ENCODE data around the gene TRAF3IP3.

The TRAF3IP3 gene

DNA sequence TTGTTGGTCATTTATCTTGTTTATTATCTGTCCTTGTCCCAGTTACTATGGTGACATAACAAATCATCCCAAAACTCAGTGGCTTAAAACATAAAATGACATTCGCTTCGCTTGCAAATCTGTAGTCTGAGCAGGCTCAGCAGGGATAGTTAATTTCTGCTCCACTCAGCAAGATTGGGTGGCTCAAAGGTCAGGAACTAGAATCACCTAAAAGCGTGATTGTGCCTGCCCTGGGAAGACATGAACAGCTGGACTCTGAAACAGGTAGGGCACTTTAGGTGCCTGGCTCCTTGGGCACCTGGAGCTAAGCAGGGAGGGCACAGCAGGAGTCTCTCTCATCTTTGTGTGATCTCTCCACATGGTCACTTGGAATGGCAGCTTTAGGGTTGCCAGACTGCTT is 14.7 kb upstream of the TRAF3IP3 start:
- DNase-seq, result no peak

DNA sequence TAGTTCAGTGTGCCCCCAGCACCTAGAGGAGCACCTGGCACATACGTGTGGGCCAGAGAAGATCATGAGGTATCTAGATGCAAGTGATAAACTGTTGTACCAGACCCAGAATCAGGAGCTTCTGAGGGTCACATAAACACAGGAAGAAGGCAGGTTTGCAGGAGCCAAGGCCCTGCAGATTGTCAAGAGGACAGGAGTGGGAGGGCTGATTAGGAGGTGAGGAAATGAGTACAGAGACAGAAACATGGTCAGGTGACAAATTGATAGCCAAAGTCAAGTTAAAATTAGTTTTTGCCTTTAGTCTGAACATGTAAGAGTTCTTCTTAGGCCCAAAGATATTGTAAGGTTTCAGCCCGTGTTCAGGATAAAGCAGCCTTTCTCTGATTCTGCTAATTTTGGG is 14.0 kb upstream of the TRAF3IP3 start:
- DNase-seq, result no peak

DNA sequence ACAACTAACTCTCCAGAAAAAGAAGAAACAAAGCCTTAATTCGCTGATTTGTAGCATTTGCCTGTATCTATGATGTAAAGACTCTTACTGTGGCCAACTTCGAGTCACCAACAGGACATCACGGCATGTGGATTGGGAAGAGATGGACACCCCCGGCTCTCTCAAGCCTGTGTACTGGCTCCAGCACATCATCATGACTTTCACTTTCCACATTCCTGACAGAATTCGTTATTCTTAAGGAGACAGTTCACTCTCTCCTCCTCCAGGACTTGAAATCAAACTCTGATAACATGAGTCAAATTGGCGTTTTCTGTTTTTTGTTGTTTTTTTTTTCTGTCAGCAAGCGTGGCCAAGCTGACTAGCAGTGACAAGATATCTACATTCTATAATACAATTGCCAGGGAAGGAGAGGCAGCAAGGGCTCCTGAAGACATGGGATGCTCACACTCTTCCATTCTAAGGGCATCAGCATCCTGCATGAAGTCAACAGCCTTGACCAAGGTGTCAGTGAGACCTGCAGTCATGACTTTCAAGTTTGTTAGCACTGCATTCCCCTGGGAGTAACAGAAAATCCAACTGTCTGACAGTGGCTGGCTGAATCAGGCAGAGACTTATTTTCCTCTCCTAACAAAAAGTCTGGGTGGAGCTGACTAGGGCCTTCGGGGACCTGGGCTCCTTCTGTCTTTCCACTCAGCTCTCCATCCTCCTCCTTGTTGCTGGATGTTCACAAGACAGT is 13.3 kb upstream of the TRAF3IP3 start:
- peak; percentile 34 for DNase-seq

DNA sequence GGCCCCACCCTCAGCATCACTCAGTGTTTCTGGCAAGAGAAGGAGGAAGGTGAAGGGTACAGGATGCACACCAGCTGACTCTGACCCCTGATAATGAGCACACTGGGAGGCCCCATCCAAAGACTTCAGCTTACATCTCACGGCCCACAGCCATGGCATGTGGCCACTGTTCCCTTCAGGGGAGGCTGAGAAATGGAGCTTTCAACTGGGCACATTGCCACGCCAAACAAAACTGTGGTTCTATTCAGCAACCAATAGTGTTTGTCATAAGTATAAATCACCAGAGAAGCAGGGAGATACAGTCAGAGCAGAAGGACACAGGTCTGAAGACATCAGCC is 12.7 kb upstream of the TRAF3IP3 start:
- DNase-seq, result peak; percentile 79

DNA sequence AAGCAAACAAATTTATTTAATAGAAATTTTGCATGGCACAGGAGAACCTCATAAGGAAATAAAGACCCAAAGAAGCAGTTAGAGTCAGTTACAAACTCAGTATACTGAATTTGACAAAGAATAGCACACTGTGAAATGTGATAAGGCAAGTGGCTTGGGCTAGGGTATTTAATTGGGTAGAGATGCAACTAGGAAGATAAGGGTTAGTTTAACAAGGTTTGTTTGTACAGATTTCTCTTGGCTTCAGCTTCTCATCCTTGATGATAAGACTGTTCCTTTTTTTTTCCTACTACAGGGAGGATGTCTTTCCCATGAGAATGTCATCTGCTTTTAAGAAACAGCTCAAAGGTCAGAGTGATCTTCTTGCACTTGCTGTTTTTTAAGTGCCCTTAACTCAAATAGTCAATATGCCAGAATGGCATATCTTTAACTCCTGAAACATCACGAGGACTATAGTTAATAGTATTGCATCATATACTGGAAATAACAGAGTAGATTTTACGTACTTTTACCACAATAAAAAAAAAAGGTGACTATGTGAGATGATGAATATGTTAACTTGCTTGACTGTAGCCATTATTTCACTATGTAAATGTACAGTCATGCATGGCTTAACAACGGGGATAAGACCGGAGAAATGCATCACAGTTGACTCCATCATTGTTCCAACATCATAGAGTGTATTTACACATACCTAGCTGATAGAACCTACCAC is 9.2 kb upstream of the TRAF3IP3 start:
- DNase-seq, result no peak

DNA sequence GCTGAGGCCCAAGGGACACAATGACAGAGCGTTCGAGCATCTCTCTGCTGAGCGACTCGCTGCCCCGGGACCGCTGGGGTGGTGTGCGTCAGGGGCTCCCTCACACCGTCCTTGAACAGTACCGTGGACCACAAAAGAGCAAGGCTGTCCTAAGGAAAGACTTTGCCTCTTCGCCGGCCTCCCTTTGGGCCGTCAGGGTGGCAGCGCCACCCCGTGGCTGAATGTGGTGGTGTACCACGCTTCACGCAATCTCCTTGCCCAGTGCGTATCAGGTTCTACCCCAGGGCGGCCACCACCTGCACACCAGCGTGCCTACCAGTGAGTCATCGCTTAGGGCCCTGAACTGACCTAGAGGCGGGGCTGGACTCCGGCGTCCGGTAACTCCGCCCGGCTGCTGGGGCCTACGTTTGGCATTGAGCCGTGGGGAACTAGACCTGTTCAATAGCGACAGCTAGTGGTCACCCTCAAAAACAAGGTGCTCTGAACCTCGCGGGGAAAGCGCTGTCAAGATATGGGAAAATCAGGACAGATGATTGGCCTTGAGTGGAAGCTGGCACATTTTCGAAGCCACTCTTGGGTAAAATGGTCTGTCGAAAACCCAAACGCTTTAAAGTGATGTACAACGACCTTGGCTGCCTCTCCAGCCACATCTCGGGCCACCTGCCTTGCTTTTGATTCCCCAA is 8.1 kb upstream of the TRAF3IP3 start:
- DNase-seq, result peak; percentile 82

DNA sequence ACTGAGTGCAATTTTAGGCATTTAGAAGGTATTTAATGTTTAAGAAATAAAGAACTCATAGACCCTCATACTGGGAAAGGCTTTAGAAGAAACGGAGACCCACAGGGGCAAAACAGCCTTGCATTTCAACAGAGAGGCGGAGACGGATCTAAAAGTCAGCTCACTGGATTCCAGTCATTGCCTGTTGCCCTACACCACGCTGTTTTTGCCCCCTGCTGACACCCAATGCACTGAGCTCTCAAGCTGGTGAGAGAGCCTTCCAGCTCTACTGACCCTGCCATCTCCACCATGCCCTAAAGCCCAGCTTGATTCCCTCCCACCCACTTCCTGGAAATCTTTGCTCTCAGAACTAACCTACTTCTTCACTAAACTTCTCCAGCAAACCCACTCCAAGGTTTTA is 7.2 kb upstream of the TRAF3IP3 start:
- no peak for DNase-seq

DNA sequence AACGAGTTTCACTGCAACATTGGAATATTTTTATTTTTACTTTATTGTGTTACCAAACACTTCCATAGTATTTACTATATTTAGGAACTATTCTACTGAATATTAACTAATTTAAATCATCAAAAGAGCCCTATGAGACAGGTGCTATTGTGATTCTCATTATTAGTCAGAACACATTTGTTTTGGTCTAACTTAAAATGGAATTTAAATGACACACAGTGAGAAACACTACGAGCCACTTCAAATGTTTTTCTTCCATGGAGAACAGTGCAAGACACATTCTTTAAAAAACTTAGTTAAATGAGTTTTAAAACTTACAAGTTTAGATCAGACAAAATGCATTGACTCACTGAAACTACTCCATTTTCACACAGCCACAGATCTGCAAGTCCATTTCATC is 6.6 kb upstream of the TRAF3IP3 start:
- DNase-seq, result no peak

DNA sequence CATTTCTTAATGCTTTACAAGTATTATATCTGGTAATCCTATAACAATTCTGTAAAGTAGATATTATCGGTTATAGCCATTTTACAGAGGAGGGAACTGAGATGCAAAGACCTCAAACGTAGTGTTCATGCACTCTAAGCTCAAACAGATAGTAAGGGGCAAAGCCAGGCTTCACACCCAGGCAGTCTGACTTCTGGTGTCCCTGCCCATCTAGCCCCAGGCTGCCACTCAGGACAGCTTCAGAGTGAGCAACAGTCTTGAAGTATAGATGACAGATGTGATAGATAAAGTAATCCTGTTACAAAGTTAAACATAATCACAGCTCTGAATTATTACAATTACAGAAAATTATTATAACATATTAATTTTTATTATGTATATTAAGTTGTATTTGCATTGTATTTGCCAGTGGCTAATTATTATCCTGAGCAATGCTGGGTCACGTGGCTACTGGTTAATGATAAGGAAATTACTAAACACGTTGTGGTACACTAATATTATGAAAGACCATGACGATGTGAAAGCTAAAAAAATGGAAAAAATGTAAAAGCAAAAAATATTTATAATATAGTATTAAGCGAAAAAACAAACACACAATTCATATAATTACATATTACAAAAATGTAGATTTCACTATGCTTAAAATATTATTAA is 6.1 kb upstream of the TRAF3IP3 start:
- no peak for DNase-seq

DNA sequence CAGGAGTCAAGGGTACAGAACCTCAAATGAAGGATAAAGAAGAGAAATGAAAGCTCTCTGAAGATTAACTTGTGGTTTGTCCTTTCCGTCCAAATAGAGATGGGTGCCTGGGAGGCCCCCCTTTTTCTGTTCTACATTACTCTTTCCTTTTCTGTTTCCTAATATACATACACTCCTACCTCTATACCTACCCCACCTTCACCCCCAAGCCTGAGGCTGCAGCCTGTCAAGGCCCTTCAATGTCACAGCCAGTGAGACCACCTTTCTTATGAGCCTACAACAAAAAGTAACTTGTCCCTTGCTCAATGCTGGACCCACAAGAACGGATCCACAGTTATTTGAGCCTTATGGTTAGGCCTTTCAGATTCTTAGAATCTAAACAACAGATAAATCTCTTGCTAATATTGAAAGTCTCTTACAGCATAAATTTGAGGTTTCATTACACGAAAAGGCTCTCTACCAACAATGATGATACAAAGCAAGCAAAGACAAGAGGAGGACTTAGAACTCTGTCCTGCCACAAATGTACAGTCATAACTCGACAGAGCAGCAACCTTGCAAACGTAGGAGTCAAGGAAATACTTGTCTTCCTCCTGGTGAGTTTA is 4.1 kb upstream of the TRAF3IP3 start:
- DNase-seq, result no peak

DNA sequence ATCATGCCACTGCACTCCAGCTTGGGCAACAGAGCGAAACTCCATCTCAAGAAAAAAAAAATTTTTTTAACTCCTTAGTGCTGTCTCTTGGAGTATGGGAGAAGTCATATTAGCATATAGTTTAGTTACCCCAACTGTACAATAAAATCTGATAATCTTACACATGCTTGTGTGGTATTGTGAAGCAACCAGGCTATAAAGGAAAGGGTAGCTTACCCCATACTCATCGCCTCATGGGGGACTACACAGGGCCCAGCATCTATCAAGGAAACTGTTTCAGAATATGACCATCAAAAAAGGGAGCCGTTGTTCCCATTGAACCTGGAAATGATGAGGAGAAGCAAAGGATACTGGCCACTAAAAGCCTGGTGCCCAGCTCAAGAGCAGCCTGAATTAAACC is 3.0 kb upstream of the TRAF3IP3 start:
- no peak for DNase-seq

DNA sequence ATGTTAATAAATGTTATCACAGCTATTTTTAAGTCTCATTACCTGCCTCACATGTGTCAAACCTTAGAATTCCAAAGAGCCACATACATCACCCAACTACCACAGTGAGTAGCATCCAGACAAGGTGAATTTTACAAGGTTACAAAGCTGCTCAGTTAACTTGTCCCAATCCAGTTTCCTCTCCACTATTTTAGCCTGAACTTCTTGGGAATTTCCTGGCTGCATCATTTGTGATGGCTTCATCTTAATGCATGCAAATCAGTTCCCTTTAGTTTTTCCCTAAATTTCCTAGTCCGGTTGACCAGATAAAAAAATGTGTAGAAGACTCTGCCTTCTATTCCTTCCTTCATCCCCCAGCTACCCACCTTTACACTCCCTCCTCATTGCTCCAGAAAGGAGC is 597 bp upstream of the TRAF3IP3 start:
- DNase-seq, result no peak

DNA sequence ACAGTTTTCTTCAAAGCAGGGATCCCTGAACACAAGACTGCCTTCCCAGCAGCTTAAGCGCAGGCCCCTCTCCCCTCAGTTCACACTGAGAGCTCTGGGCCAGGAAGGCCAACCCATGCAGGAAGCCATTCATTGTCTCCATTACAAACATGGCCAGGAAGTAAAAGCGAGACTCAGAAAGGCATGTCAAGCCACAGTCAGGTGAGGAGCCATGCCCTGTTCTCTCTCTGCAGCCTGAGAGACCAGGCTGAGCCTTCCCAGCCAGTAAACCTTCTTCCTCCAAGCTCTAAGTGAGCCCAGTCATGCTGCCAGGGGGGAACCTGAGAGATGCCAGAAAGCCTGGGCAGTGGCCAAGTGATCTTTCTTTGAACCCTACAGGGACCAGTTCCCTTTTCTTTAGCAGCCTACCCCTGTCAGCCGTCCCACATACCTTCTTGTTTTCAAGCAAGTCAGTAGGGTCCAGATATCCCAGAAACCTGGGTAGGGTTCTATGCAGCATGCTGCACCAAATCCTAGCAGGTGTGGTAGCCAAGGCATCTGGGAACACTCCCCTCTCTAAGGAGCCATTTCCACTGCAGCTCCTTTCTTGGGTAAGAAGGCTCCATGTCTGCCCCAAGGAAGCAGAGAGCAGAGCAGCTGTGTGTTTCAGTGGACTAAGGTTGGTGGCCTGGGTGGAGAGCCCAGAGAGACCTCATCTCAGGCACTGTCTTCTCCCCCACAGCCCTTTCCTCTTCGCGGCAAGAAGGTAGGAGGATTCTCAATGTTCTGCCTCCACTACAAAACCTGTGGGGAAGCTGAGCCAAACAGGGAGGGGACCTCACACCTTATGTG is 977 bp downstream of the TRAF3IP3 start:
- DNase-seq, result no peak

DNA sequence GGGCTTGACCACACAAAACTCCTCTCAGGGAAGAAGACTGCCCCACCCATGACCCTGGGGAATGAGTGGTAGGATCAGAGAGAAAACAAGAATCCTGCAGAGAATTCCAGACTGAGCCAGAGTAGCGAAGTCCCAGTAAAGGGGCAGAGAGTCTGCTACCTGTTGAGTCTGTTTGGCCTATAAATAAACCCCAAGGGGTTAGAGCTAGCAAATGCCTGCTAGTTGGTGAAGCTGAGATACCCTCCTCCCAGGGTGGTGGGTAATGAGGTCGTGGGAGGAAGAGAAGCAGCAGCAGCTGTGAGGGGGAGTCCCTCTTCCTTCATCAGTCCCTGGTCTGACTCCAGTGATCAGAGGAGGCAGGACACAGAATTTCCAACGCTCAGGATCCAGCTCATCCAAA is 2.5 kb downstream of the TRAF3IP3 start:
- no peak for DNase-seq

DNA sequence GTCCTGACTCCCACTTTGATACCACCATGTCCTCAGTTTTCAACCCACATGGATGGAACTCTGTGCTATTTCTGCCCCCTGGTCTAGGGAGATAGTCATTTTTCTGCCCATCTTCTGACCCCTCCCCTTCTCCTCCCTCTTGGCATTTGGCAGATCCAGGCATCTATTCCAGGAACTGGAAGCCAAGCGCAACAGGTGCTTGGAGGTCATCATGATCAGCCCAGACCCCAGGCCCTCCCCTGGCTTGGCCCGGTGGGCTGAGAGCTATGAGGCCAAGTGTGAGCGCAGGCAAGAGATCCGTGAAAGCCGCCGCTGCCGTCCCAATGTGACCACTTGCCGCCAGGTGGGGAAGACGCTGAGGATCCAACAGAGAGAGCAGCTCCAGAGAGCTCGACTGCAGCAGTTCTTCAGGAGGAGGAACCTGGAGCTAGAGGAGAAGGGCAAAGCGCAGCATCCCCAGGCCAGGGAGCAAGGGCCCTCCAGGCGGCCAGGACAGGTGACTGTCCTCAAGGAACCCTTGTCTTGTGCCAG is 4.0 kb downstream of the TRAF3IP3 start:
- no peak for DNase-seq

DNA sequence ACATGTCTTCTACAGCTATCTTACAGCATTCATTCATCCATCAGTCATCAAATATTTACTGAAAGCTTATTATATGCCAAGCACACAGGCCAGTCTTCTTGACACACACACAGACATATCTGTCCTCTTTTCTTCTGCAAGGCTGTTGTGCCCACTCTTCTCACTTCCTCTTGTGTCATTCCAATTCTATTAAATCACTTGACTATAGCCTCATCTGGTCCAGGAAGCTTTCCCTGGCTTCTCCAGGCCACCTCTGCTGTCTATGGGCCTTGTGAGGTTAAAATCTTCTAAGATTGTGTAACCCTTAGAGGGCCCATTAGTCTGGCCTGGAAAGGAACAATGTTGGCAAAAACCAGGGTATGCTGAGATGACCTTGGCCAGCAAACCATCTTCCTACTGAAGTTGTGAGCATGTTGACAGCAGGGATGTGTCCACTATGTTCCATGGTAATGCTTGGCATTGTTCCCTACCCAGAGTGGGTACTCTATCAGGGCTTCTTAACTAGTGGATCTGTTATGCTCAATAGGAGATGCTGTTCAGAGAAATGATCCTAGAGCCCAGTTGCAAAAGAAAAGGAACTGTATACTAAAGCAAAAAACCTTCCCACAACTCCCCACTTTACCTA is 5.3 kb downstream of the TRAF3IP3 start:
- DNase-seq, result no peak

DNA sequence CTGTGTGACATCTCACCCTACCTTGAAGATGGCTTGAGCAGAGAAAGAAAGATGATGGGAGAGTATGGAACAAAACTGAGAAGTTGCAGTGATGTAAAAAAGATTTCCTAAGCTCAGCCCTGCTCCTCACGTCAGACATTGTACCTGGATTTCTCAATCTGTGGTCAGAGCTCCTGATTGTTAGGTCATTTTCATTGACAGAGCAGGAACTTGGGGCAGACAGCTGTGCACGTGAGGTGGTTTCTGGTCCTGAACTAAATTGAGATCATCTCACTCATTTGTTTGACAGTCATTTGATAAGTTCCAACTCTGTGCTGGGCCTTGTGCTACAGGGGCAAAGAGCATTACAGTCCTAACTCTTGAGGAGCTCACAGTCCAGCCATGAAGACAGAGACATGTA is 10.2 kb downstream of the TRAF3IP3 start:
- no peak for DNase-seq

DNA sequence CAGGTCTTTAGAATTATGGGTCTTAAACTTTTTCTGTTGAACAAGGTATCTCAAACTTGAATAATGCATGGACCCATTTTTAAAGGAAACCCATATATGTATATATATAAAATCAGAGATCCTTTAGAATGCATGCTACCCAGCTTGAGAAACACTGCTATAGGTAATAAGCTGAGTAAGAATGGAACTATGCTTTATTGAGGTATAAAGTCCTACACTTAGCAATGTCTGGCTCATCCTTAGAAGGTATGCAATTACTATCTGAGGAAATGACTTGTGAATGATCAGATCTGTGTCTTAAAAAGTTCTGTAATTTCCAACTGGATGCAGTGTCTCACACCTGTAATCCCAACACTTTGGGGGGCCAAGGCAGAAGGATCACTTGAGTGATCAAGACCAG is 11.2 kb downstream of the TRAF3IP3 start:
- no peak for DNase-seq

DNA sequence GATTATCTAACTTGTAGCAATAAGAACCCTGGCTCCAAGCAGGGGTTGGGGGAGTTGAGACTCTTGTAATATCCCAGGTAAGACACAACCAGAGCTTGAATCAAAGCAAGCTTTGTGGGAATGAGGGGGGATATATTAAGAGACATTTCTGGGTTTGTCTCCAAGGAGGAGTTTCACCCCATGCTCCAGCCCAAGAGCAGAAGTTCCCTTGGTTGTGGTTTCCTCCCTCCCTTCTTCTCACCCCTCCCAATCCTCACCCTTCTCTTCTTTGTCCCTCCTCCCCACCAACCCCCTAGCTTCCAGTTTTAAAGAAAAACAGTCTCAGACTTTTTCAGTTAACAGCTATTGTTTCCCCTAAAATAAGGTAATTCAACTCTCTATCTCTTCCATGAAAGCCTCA is 11.9 kb downstream of the TRAF3IP3 start:
- DNase-seq, result no peak

DNA sequence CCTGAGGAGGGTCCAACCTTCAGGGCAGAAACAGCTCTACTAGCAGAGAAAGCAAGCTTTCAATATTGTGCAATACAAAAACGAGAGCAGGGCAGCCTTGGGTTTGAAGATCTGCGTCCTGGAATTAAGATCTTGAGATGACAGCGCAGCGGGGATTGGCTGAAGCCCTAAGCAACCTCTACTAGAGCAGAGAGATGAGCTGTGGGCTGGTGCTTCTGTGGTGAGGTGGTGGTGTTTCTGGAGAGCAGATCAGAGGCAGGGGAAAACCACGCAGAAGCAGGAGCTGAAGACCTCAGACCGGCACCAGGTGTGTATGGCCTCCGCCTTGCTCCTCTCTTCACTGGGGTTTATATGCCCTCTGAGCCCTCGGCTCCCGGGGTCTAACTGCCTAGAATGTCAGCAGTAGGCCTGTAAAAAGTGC is 12.5 kb downstream of the TRAF3IP3 start:
- DNase-seq, result no peak

DNA sequence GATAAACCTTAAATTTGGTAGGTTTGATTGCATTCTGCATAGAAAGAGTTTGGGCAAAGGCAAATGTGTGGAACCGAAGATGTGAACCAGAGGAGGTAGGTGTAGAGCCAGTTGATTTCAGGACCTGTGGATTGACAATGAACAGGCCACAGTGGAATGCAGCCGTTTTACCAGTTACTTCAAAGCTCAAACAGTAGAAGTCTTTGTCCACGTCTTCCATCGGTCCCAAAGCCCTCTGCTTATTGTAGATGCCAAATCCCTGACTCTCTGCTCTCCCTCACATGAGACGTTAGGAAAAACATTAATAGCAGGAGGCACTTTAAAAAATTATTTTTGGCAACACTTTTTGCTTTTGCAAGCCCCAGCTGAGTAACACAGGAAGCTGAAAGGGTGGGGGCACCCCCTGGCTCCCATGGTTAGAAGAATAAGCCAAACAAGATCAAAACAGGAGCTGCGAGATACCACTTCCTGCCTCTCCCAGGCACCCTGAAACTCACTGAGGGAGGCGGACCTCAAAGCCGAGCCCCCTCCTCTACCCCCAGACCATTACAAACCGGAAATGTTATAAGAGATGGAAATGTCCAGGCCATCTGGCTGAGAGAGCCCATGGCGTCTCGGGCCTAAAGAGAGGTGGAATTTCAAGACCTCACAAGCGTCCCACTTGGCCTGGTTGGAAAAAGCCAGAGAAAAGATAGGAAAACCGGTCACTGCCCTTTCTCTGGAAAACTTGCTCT is 13.5 kb downstream of the TRAF3IP3 start:
- peak; percentile 91 for DNase-seq

Data from fibroblast of skin of right biceps (primary cell).